HG03558 (cell line): ENCODE results near the gene RCAN1.
"Not testable (repeated sequence)": the region's sequence is repeated elsewhere in the genome, so short reads cannot be mapped to it uniquely, and the experiment has no call there.

ENCODE experiments used
- ATAC-seq: cut with Tn5 transposase; IDR thresholded peaks from one replicate; pipeline ENCODE4 v1.9.1; 2021; ENCODE audit warnings: moderate number of reproducible peaks; ENCODE audit not compliant: unreplicated experiment; ENCODE audit errors: extremely low read depth

The RCAN1 gene

DNA sequence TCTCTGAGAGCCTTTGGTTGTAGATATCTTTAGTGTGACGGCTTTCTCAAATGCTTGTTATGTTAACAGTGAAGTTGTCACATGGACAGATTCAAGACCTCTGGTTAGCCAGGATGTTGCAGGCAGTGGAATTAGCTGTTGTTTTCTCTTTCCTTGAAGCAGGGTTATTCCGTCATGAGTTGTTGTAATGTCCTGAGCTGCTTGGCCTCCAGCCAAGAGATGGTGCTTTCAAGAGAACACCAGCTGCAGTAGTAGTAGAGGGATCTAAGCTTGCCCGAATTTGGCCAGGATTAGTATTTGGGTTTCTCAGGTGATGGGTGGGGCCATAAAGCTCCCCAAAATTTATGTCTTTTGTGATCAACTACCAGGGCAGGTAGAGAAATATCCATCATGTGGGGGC, 116.3 kb downstream of the RCAN1 start:
- ATAC-seq, result no peak

DNA sequence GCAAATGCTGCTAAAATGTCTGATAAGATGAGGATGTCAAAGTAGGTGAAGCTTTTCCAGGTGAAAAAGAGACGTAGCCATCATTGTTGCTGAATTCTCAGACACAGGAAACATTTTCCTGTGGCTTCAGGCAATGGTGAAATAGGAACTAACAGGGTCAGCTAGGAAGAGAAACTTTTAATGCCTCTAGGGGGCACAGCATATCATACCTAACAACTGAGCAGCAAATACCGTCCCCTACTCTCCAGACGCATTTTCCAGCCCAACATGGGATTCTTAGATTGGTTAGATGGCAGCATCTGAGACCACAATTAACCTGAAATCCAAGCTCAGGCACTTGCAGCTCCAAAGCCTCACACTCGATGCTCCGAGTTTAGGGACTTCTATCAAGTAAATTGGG, 131.1 kb downstream of the RCAN1 start:
- ATAC-seq, result not testable (repeated sequence)

DNA sequence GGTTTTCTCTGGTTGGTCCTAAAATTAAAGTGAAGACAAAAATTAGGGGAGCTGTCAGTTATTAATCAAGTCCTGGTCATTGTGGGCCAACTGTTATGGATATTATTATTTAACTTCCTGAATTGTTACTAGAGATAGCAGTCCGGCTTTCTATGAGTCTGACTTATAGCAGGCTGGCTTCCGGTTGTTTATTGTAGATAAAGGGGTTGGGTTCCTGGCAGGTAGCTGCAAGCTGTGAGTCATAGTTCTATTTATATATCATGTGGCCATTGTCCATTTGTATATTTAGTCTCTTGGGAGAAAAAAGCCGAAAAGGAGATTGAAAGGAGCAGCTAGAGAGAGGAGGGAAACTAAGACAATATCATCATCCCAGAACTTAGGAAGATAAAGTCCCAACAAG, 131.5 kb downstream of the RCAN1 start:
- not testable (repeated sequence) for ATAC-seq

DNA sequence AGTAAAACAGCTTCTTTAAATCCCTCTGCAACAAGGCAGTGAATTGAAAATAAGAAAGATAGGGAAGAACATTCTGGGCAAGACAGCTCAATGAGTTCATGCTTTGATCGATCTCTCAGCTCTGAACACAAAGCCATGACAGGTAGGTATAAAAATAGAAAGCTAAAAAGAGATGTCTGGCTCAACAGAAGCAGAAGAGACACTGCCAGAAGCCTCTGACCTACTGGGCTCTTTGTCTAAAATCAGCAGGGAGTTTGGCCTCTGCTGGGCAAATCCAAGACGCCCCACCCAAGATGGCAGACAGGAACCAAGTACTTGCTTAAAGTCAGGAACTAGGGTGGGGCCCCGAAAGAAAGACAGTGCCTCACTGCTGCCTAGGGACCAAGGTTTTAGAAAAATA, 147.6 kb downstream of the RCAN1 start:
- not testable (repeated sequence) for ATAC-seq
